ENCODE data around the gene CABLES2. TPM values are rescaled to one million over a fixed set of nuclear protein-coding genes. Genes with fewer than 3 reads are reported as not detected.

Gene CABLES2
- total RNA-seq, 1 donor from 2014 or later = 4.1 TPM

GRCh38 chr20:62381202-62381797, 25.8 kb downstream of the CABLES2 start:
- ATAC-seq (no peak), DNase-seq (no peak)
- Histone ChIP-seq H3K4me1 (peaks cover 28% of the 10 kb centered on the region), H3K27ac (peak overlapping the region; percentile 65), H3K9me3 (no peaks in the 10 kb centered on the region), H3K27me3 (no peaks in the 10 kb centered on the region), H3K4me3 (no peak overlapping the region), H3K36me3 (no peaks in the 10 kb centered on the region)
- TF ChIP-seq, protein P1, sequence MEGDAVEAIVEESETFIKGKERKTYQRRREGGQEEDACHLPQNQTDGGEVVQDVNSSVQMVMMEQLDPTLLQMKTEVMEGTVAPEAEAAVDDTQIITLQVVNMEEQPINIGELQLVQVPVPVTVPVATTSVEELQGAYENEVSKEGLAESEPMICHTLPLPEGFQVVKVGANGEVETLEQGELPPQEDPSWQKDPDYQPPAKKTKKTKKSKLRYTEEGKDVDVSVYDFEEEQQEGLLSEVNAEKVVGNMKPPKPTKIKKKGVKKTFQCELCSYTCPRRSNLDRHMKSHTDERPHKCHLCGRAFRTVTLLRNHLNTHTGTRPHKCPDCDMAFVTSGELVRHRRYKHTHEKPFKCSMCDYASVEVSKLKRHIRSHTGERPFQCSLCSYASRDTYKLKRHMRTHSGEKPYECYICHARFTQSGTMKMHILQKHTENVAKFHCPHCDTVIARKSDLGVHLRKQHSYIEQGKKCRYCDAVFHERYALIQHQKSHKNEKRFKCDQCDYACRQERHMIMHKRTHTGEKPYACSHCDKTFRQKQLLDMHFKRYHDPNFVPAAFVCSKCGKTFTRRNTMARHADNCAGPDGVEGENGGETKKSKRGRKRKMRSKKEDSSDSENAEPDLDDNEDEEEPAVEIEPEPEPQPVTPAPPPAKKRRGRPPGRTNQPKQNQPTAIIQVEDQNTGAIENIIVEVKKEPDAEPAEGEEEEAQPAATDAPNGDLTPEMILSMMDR (IDR thresholded peaks at IDR 0.05) = no peak
- intact Hi-C loops (cut with DNase I) = no loop called here

- Histone ChIP-seq H3K9me3 (no peaks in the 10 kb centered on the region), H3K36me3 (no peaks in the 10 kb centered on the region), H3K27me3 (no peaks in the 10 kb centered on the region), H3K27ac (peak overlapping the region; percentile 39), H3K4me1 (peaks cover 51% of the 10 kb centered on the region), H3K4me3 (no peak overlapping the region)
- ATAC-seq (no peak), DNase-seq (no peak)
- intact Hi-C loops (cut with DNase I) = loop anchor here (5.0 kb wide), 1 partner anchor 76 kb away; the partner anchor contains the start of gene ADRM1
- TF ChIP-seq, protein P1 (IDR thresholded peaks at IDR 0.05) = no peak
Observed at GRCh38 chr20:62378215-62378614, 28.9 kb downstream of the CABLES2 start.

- TF ChIP-seq, protein P1 (IDR thresholded peaks at IDR 0.05) = no peak
Observed at GRCh38 chr20:62377615-62378178, 29.4 kb downstream of the CABLES2 start.

DNA sequence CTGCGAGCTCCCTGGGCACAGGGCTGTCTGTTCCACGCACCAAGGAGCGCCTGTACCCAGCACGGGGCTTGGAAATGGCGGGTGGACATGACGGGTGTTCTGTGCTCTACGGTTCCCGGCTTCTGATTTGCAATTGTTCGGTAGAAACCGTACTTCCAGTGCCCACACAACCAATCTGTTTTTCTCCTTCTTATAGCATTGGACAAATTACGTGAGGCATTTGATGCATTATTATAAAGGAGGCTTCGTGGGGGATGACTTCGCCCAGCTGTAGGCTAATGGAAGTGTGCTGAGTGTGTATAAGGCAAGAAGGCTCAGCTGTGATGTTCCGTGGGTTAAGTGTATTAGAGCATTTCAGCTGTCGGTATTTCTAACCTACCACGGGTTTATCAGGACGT, 30.0 kb downstream of the CABLES2 start:
- H3K27ac ChIP-seq = peak overlapping the region; percentile 39
- peaks cover 46% of the 10 kb centered on the region for H3K4me1 ChIP-seq
- no peaks in the 10 kb centered on the region for H3K9me3 ChIP-seq
- no peaks in the 10 kb centered on the region for H3K27me3 ChIP-seq
- DNase-seq (no peak), ATAC-seq (no peak)
- H3K4me3 ChIP-seq = no peak overlapping the region
- intact Hi-C loops (cut with DNase I) = loop anchor here (5.0 kb wide), 1 partner anchor 75 kb away; the partner anchor contains the start of gene ADRM1
- H3K36me3 ChIP-seq = no peaks in the 10 kb centered on the region
- TF ChIP-seq, protein P1 (IDR thresholded peaks at IDR 0.05) = no peak

More at GRCh38 chr20:62377615-62378178, 29.4 kb downstream of the CABLES2 start:
- Histone ChIP-seq H3K27me3 (no peaks in the 10 kb centered on the region), H3K36me3 (no peaks in the 10 kb centered on the region), H3K9me3 (no peaks in the 10 kb centered on the region), H3K4me3 (no peak overlapping the region), H3K27ac (peak overlapping the region; percentile 39), H3K4me1 (peaks cover 51% of the 10 kb centered on the region)
- intact Hi-C loops (cut with DNase I) = loop anchor here (5.0 kb wide), 1 partner anchor 75 kb away; the partner anchor contains the start of gene ADRM1
- no peak for DNase-seq
- ATAC-seq = peak; percentile 7

- H3K4me1 ChIP-seq = peaks cover 46% of the 10 kb centered on the region
Observed at GRCh38 chr20:62376112-62377063, 30.7 kb downstream of the CABLES2 start.

More at GRCh38 chr20:62376112-62377063, 30.7 kb downstream of the CABLES2 start:
- Histone ChIP-seq H3K27me3 (no peaks in the 10 kb centered on the region), H3K4me3 (no peak overlapping the region), H3K9me3 (no peaks in the 10 kb centered on the region), H3K36me3 (no peaks in the 10 kb centered on the region), H3K27ac (peak overlapping the region; percentile 39)
- ATAC-seq (peak; percentile 76), DNase-seq (no peak)
- intact Hi-C loops (cut with DNase I) = loop anchor here (5.0 kb wide), 1 partner anchor 74 kb away; the partner anchor contains the start of gene ADRM1
- TF ChIP-seq, protein P1 (IDR thresholded peaks at IDR 0.05) = peak; percentile 52
